Measurements from ENCODE around the gene PCDH1.

- no peak for TF ChIP-seq CTCF (conservative IDR thresholded peaks at IDR 0.05 in 1 of 2, IDR thresholded peaks at IDR 0.05 in 1 of 2; ENCODE audit: extremely low read depth in 1 of 2, insufficient read depth in 1 of 2, low read depth in 1 of 2, low read length in 2 of 2)
- no peak for TF ChIP-seq EZH2 (IDR thresholded peaks at IDR 0.05; ENCODE audit: borderline replicate concordance, low read length)
Measured at GRCh38 chr5:141850786-141851185, 27.4 kb downstream of the PCDH1 start.
